GM18507 (cell line): ENCODE measurements around the gene CROCC2.

Source experiments
- DNase-seq: peaks from one replicate; pipeline ENCODE4 v3.0.0; 2011; ENCODE audit warnings: low read depth; ENCODE audit not compliant: insufficient read length; ENCODE audit errors: extremely low spot score
- FAIRE-seq: peaks from 2 replicates; lab custom pipeline; 2011; peaks lifted over from hg19 to GRCh38; lab: Jason Lieb, UNC

Gene CROCC2

GRCh38 chr2:241040081-241040803 is 134.1 kb downstream of the CROCC2 start:
- FAIRE-seq: no peak

GRCh38 chr2:241041589-241042158 is 135.5 kb downstream of the CROCC2 start:
- DNase-seq (no peak), FAIRE-seq (peak; percentile 95)

More at GRCh38 chr2:241040081-241040803, 134.1 kb downstream of the CROCC2 start:
- no peak for DNase-seq
